ENCODE data around the gene CDC42BPB. TPM values are rescaled to one million over a fixed set of nuclear protein-coding genes. Genes with fewer than 3 reads are reported as not detected.

CDC42BPB gene
- total RNA-seq, 4 donors from 2014 or later, result 90.7 to 153 (median 101) TPM

DNA sequence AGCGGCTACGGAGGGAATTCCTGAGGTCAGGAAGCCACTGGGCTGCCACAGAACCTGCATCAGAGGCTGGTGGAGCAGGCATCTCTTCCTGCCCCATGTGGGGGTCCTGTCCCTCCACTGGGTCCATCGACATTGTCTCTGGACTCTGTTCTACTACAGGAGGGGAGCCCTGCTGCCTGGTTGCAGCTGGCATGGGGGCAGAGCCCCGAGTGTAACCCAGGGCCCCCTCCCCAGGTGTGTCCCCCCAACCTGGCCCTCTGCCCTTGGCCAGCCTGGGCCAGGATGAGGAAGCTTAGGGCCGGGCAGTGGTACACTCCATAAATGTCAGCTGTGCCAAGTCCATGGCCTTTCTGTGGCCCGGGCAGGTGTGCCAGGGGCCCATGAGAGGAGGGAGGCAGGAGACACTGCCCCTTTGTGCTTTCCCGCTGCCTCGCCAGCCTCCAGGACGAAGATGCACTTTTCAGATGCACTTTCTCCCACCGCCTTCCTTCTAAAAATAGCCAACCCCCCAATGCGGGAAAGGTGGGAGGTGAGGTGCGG, 33.2 kb upstream of the CDC42BPB start:
- WGBS, 2 donors, result 86 to 92% methylated on average over 9 to 11 of the region's 12 CpGs
- TF ChIP-seq CTCF (IDR thresholded peaks at IDR 0.05) (no peak), POLR2A (IDR thresholded peaks at IDR 0.05) (no peak)

DNA sequence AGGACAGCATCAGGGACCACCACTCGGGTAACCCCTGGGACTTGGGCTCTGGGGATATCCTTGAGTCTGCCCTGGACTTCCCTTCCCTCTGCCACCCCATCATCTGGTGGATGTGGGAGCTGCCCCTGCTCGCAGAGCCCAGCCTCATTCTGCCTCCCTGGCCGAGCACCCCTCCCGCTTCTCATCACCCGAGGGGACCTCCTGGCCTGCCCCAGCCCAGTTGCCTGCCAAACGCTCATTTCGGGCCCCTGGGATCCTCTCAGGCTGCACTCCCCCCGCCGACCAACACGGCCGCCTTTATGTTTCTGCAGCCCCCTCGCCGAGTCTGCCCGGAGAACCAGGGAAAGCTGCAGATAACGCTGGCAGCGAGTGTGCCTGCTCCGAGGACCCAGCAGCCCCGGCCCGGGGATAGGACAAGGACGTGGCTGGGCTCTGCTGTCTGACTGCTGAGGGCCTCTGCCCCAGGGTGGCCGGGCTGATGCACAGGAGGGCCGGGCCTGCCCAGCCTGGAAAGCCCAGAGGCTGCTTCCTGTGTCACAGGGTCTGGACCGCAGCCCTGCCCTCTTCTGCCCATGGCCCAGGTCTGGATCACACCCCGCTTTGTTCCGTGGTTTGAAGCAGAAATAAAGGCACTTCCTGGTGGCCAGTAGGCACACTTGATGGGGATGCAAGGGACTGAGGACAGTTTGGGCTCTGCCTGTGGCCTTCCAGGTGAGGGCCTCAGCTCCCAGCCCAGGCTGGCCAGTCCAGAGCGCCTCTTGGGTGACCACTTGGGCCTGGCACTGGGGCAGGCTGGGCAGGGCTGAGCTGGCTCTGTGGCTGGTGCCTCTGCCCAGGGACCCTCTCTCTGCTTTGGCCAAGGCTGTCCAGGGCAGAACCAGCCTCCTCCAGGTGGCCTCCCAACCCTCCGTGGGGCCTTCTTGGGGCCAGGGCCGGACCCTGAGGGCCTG, 32.3 kb upstream of the CDC42BPB start:
- Histone ChIP-seq H3K36me3 (no peaks in the 10 kb centered on the region), H3K27ac (no peak overlapping the region), H3K27me3 (no peaks in the 10 kb centered on the region), H3K9me3 (no peaks in the 10 kb centered on the region), H3K4me1 (peaks cover 0 to 8% of the 10 kb centered on the region in 2 donors), H3K4me3 (replicated peaks in 1 of 3) (no peak overlapping the region)
- TF ChIP-seq CTCF (IDR thresholded peaks at IDR 0.05) (no peak), POLR2A (IDR thresholded peaks at IDR 0.05) (no peak)
- DNase-seq, result no peak
- intact Hi-C loops (cut with DNase I), result loop anchor here (10.0 kb wide), 1 partner anchor 395 kb away; no protein-coding TSS in a partner anchor
- 91 to 95% methylated on average over 19 to 21 of the region's 28 CpGs for WGBS, 2 donors

More for the DNA sequence above, 33.2 kb upstream of the CDC42BPB start:
- Histone ChIP-seq H3K27ac (no peak overlapping the region), H3K27me3 (no peaks in the 10 kb centered on the region), H3K4me1 (peaks cover 0 to 8% of the 10 kb centered on the region in 2 donors), H3K4me3 (replicated peaks in 1 of 3) (no peak overlapping the region), H3K36me3 (no peaks in the 10 kb centered on the region), H3K9me3 (no peaks in the 10 kb centered on the region)
- no peak for DNase-seq
- intact Hi-C loops (cut with DNase I), result loop anchor here (10.0 kb wide), 1 partner anchor 396 kb away; no protein-coding TSS in a partner anchor

DNA sequence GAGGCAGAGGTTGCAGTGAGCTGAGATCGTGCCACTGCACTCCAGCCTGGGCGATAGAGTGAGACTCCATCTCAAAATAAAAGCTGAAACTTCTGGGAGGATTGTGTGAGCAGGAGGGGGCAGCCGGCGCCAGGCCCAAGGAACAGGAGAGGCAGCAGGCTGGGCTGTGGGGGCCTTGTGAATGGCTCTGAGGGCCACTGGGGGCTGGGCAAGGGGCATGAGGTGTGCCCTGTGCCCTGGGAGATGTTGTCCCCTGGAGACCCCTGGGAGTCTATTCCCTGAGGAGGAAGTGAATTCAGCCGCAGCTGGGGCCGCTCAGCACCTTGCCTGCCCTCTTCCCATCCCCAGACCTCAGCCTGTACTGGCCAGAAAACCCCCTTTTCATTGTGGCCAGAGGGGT, 31.6 kb upstream of the CDC42BPB start:
- DNase-seq, result no peak
- 83 to 93% methylated on average over 6 of the region's 6 CpGs for WGBS, 2 donors
- intact Hi-C loops (cut with DNase I), result no loop called here
- Histone ChIP-seq H3K4me1 (peaks cover 0 to 12% of the 10 kb centered on the region in 2 donors), H3K4me3 (replicated peaks in 1 of 3) (no peak overlapping the region), H3K27me3 (no peaks in the 10 kb centered on the region), H3K27ac (no peak overlapping the region), H3K36me3 (no peaks in the 10 kb centered on the region), H3K9me3 (no peaks in the 10 kb centered on the region)
- TF ChIP-seq CTCF (IDR thresholded peaks at IDR 0.05), result no peak
- TF ChIP-seq POLR2A (IDR thresholded peaks at IDR 0.05), result no peak

GRCh38 chr14:103087343-103087835, 30.0 kb upstream of the CDC42BPB start:
- Histone ChIP-seq H3K36me3 (no peaks in the 10 kb centered on the region), H3K27ac (no peak overlapping the region), H3K9me3 (no peaks in the 10 kb centered on the region), H3K4me3 (replicated peaks in 1 of 3) (no peak overlapping the region), H3K27me3 (no peaks in the 10 kb centered on the region), H3K4me1 (peaks cover 0 to 13% of the 10 kb centered on the region in 2 donors)
- intact Hi-C loops (cut with DNase I), result no loop called here
- DNase-seq, result no peak
- TF ChIP-seq CTCF (IDR thresholded peaks at IDR 0.05) (no peak), POLR2A (IDR thresholded peaks at IDR 0.05) (no peak)
- 74 to 81% methylated on average over 7 to 11 of the region's 13 CpGs for WGBS, 2 donors
